Mammary epithelial cell (primary cell): ENCODE data around the gene SNX11.

Source experiments
- EZH2 ChIP-seq: IDR thresholded peaks from 2 replicates; pipeline ENCODE4 v1.6.1; 2012; ENCODE audit warnings: low read length, inconsistent platforms, borderline replicate concordance
- TF ChIP-seq, protein P1 (sequence below), 2 donors: IDR thresholded peaks in 1 of 2; conservative IDR thresholded peaks in 1 of 2; 2 replicates each; pipeline ENCODE4 v1.5.1; 2011 to 2012; ENCODE audit warnings: inconsistent platforms in 2 of 2, low read length in 2 of 2, mild to moderate bottlenecking in 2 of 2, control low read depth in 1 of 2, low read depth in 1 of 2; ENCODE audit not compliant: insufficient read depth in 1 of 2; ENCODE audit errors: extremely low read depth in 1 of 2

DNA sequence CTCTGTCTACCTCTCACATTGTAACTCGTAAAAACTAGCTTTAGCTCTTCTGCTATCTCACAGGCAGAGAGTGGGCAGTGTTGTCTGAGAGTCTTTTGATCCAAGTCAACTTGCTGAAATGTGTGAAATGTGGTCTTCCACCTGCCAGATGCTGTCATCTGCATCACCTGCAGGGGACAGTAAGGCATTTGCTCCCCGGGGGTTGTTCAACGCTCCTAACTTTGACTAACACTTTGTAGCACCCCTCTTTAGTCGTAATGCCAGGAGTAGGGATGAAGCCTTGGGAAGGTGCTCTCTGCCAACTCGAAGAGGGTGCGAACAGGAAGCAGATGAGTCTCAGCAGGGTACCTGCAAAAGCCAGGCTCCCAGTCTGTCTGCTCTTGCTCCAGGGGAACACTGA, 36.1 kb downstream of the SNX11 start:
- TF ChIP-seq, protein P1, sequence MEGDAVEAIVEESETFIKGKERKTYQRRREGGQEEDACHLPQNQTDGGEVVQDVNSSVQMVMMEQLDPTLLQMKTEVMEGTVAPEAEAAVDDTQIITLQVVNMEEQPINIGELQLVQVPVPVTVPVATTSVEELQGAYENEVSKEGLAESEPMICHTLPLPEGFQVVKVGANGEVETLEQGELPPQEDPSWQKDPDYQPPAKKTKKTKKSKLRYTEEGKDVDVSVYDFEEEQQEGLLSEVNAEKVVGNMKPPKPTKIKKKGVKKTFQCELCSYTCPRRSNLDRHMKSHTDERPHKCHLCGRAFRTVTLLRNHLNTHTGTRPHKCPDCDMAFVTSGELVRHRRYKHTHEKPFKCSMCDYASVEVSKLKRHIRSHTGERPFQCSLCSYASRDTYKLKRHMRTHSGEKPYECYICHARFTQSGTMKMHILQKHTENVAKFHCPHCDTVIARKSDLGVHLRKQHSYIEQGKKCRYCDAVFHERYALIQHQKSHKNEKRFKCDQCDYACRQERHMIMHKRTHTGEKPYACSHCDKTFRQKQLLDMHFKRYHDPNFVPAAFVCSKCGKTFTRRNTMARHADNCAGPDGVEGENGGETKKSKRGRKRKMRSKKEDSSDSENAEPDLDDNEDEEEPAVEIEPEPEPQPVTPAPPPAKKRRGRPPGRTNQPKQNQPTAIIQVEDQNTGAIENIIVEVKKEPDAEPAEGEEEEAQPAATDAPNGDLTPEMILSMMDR (conservative IDR thresholded peaks at IDR 0.05 in 1 of 2, IDR thresholded peaks at IDR 0.05 in 1 of 2; ENCODE audit: extremely low read depth in 1 of 2, insufficient read depth in 1 of 2, low read depth in 1 of 2, low read length in 2 of 2), result no peak
- TF ChIP-seq EZH2, result no peak
